Tibial nerve (tissue), 4 donors: Measurements from ENCODE around the gene CAB39.

Experiments used
- CTCF ChIP-seq, 5 experiments: fragments of 200-600 bp in 3 of 5; fragments of 450-650 bp in 2 of 5; sonication (generic) in 3 of 5; IDR thresholded peaks; one replicate each; pipeline ENCODE4 v1.5.1; 2016 to 2019; ENCODE audit warnings: antibody characterized with exemption in 5 of 5, mild to moderate bottlenecking in 3 of 5, moderate library complexity in 2 of 5
- EP300 ChIP-seq, 2 donors: sonication (generic); formaldehyde crosslinking; IDR thresholded peaks; one replicate each; pipeline ENCODE4 v1.6.1; 2017; ENCODE audit warnings: antibody characterized with exemption in 2 of 2, mild to moderate bottlenecking in 1 of 2

- TF ChIP-seq EP300 (IDR thresholded peaks at IDR 0.05) (no peak), CTCF (IDR thresholded peaks at IDR 0.05) (no peak)
Measured at GRCh38 chr2:230812033-230812432, 99.4 kb downstream of the CAB39 start.
